ENCODE data around the gene GAS5. TPM values are rescaled to one million over a fixed set of nuclear protein-coding genes. Genes with fewer than 3 reads are reported as not detected.

GAS5 gene
- total RNA-seq, 1 experiment from 2014 or later = 798 TPM

DNA sequence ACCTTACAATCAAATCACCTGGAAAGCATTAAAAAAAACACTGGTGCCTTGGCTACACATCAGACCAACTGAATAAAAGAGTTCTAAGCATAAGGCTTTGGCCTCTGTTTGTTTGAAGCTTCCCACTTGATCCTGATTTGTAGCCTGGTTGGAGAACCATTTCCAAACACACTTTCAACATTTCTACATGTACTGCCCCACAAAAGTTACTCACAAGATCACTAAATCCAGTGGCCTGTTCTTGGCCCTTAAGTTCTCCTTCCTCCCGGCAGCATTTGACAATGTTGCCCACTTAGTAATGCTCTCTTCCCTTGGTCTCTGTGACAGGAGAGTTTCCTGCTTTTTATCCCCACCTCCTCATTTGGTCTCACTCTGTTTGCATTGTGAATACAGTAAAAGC is 11.8 kb downstream of the GAS5 start:
- ATAC-seq = no peak
- H3K79me2 ChIP-seq (ENCODE audit: insufficient read depth, low read length) = no peaks in the 10 kb centered on the region
- TF ChIP-seq ZNF274 (IDR thresholded peaks at IDR 0.05; ENCODE audit: low read depth, low read length) (no peak), SIN3A (IDR thresholded peaks at IDR 0.05; ENCODE audit: low read depth) (no peak), CBX3 (IDR thresholded peaks at IDR 0.05; ENCODE audit: low read depth) (no peak), SP1 (IDR thresholded peaks at IDR 0.05; ENCODE audit: low read depth) (no peak), JUND (IDR thresholded peaks at IDR 0.05) (no peak), ATF3 (IDR thresholded peaks at IDR 0.05) (no peak), POLR2AphosphoS5 (IDR thresholded peaks at IDR 0.05; ENCODE audit: low read depth, low read length) (no peak), CEBPB (IDR thresholded peaks at IDR 0.05; ENCODE audit: low read depth) (no peak), ZBTB33 (IDR thresholded peaks at IDR 0.05; ENCODE audit: extremely low read depth, insufficient replicate concordance, low read length) (no peak), RAD21 (IDR thresholded peaks at IDR 0.05; ENCODE audit: low read depth) (no peak), ZFX (IDR thresholded peaks at IDR 0.05) (no peak), YY1 (IDR thresholded peaks at IDR 0.05; ENCODE audit: extremely low read depth, insufficient replicate concordance, low read depth, low read length) (no peak), REST (IDR thresholded peaks at IDR 0.05; ENCODE audit: low read depth) (no peak), CTCF (IDR thresholded peaks at IDR 0.05 in 2 of 3, conservative IDR thresholded peaks at IDR 0.05 in 1 of 3; ENCODE audit: borderline replicate concordance in 1 of 3, insufficient read depth in 1 of 3, low read depth in 2 of 3, low read length in 2 of 3) (no peak), ELF1 (IDR thresholded peaks at IDR 0.05; ENCODE audit: borderline replicate concordance, low read depth) (no peak)
- TF ChIP-seq, protein P1, sequence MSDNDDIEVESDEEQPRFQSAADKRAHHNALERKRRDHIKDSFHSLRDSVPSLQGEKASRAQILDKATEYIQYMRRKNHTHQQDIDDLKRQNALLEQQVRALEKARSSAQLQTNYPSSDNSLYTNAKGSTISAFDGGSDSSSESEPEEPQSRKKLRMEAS (IDR thresholded peaks at IDR 0.05) = no peak
- no peaks in the 10 kb centered on the region; the same call in 1 of the 2 replicates for H4K20me1 ChIP-seq (ENCODE audit: insufficient read depth)
- H3K27ac ChIP-seq (ENCODE audit: low read depth, low read length) = no peak overlapping the region
- DNase-seq (ENCODE audit: low read depth, low spot score) = no peak
- H3K27me3 ChIP-seq (ENCODE audit: insufficient read depth, low read length) = no peaks in the 10 kb centered on the region
- no peak overlapping the region for H3K9ac ChIP-seq (ENCODE audit: low read length)
- ChIA-PET CTCF (no interaction called here), POLR2A (no interaction called here), RAD21 (ENCODE audit: low non-redundant PET in 1 of 2, low total read pairs in 2 of 2, uncharacterized antibody in 2 of 2, unreplicated experiment in 2 of 2) (no interaction called here)
- no TSS peak for BruUV-seq (replicated peaks)
- peaks cover 3 to 17% of the 10 kb centered on the region in 2 experiments; a peak in 2 of 4 replicates for H3K36me3 ChIP-seq (ENCODE audit: control insufficient read depth in 1 of 2, insufficient read depth in 2 of 2, low read length in 2 of 2)
- H3K4me3 ChIP-seq (replicated peaks in 1 of 2; ENCODE audit: low read depth in 1 of 2, low read length in 2 of 2) = no peak overlapping the region
- no peaks in the 10 kb centered on the region for H3K4me1 ChIP-seq (ENCODE audit: control insufficient read depth in 1 of 2, insufficient read depth in 2 of 2, low read length in 2 of 2)
- no peaks in the 10 kb centered on the region for H3K9me2 ChIP-seq (ENCODE audit: insufficient read depth)
- intact Hi-C loops (cut with micrococcal nuclease) = no loop called here
- no peak overlapping the region for H3K4me2 ChIP-seq (ENCODE audit: low read length)
- H3K9me3 ChIP-seq (ENCODE audit: control insufficient read depth in 1 of 2, insufficient read depth in 1 of 2, low read depth in 1 of 2, low read length in 2 of 2) = no peaks in the 10 kb centered on the region
- H2AFZ ChIP-seq (ENCODE audit: low read depth, low read length, poor library complexity, severe bottlenecking) = no peak overlapping the region

Data from HCT116 (cell line).